C1 segment of cervical spinal cord (tissue), 14 donors: Measurements from ENCODE around the gene LRG1.

Source experiments
- DNase-seq, 14 donors: peaks; one replicate each; lab custom pipeline; 2025; lab: John Stamatoyannopoulos, UW

The LRG1 gene

DNA sequence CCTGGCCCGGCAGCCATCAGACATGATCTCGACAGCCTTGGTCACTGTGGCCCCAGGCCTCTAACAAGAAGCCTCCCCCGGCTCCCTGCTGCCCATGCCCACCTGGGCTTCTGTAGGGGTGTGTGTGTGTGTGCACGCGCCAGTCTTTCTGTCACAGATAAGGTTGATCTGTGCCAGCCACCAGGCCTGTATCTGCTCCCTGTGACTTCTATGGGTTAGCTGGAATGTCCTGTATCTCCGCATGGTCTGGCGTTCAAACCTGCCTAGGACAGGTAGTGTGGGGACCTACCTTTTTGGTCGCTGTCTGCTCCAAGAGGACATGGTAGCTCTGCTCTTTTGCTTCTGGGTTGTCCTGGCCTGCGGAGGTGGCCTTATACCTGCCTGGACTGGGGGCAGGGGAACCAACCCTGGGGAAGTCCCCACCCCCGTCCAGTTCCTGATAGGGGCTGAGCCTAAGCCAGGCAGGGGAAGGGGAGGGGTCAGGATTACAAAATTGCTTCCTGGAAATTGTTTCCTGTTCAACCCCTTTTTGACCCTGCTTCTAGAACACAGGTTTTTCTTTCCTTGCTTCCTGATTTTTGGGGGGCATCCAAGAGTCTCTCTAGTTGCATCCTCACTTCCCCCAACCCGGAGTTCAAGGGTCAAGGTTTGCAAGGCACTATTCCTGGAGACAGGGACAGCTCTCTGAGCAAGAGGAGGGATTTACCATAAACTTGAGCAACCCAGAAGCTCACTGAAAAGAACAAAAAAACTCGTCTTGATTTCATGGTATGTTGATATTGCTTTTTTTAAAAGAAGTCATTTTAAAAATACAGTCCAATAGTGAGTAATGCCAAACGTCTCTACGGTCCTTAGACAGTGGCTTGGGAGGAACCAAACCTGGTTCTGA lies at the start of gene LRG1:
Gene LRG1, minus strand, starts transcription at position 344 of the 889 bp plus-strand sequence. Its CDS starts 23 bp downstream, at position 321.
- DNase-seq = peak in 1 of 14 donors; percentile 37

- DNase-seq = no peak
These were observed 48.5 kb upstream of the LRG1 start for GRCh38 chr19:4588291-4588761.

DNA sequence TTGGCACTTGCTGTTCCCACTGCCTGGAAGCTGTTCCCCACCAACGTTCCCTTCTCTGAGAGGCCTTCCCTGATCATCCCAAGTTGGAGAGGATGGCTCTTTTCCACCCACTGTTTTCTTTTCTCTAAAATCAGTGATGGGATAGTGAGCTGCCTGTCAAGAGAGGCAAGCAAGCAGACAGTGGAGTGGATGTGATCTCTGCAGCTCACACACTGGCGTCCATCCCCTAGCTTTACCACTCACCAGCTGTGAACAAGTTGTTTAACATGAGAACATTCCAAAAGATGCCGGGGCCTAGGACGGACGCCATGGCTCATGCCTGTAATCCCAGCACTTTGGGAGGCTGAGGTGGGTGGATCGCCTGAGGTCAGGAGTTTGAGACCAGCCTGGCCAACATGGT lies 47.7 kb upstream of the LRG1 start:
- no peak for DNase-seq

DNA sequence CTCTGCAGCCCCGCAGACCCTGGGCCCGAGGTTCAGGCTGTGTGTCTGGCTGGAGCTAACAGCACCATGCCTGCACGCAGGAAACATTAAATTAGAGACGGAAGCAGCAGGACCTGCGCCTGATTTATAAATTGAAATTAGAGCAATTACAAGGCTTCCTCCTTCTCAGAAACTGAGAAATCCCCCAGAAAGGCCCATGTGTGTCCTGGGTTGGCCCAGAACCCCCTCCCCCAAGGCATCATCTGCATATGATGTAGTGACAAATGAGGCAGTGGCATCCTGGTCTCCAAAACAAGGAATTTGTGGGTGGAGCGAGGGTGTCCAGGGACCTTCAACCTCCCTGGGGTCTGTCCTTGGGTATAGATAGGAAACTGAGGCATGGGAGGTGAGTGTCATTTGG lies 46.9 kb upstream of the LRG1 start:
- DNase-seq = no peak

DNA sequence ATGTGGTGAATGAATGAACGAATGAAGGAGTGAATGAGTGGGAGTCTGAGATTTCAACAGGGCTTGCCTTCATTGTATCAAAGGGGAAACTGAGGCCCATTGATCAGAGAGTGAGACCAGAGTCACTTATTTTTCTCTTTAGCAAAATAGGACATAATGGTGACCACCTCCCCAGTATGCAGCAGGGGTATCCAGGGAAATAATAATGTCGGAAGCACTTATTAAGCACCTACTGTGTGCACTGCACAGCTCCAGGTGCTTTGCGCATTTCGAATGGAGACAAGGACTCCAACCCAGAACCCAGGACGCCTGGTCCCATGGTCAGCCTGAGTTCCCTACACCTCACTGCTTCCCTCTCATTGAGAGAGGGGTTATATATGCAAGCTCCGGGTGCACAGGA lies 46.4 kb upstream of the LRG1 start:
- DNase-seq = no peak

GRCh38 chr19:4585556-4585955 lies 45.7 kb upstream of the LRG1 start:
- DNase-seq = no peak

- peak in 1 of 14 donors; percentile 10 for DNase-seq
These were observed 45.0 kb upstream of the LRG1 start for GRCh38 chr19:4584670-4585460.

DNA sequence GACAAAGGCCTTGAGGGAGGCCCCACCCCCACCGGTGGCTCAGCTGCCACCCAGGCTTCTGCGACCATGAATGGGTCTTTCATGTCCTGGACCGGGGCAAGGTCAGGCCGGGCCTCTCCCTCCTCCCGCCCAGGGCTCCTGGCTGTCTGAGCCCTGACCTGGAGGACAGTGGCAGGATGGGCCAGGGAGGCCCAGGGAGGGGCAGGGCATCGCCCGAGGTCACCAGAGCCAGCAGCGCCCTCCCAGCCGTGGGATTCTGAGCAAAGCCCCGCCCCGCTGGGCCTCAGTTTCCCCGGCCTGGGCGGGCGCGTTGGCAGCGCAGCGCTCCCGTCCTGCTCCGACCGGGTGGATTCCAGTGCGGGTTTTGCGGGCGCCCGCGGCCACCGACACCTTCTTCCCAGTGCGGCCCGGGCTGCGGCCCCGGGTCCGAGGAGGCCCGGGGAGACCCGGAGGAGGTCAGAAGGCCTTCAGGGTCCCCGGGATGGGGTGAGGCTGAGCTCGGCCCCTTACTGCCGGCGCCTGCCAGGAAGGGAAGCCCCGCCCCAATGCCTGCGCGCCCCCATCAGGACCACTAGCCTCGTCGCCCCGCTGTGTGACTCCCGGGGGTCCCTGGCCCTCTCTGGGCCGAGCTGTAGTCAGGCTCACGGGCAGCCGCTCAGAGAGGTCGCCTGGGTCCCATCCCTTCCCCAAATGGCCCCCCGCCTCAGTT lies 44.3 kb upstream of the LRG1 start:
- DNase-seq = peak in 2 of 14 donors; percentile 18

DNA sequence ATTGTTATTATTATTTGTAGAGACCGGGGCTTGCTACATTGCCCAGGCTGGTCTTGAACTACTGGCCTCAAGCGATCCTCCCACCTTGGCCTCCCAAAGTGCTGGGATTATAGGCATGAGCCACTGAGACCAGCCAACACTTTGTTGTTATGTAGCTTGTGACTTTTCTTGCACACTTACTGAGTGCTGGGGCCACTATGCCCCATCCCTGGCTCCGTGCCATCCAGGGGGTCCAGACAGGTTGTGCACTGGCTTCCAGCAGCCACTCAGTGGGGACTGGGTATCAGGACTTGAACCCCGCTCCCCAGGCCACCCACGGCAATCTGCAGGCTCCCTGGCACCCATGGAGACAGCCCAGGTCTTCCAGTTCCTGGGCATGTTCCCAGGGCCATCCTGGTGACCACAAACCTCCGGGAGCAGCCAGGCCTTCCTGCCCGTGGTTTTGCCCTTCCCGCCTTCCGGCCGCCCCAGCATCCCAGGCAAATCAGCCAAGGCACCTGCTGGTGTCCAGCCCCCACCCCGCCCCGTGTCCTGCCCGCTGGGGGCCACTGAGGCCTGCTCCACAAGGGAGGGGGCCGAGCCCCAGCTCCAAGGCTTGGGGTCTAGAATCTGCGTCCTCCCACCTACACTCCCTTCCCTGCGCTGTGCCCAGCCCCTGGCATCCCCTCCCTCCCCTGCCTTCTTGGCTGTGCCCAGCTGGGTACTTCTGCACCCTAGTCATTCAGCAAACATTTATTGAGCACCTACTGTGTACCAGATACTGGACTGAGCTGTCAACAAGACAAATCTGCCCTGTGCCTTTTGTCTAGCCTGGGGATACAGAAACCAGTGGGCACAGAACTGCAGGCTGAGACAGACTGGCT lies 43.4 kb upstream of the LRG1 start:
- no peak for DNase-seq

GRCh38 chr19:4581666-4582553 lies 42.1 kb upstream of the LRG1 start:
- peak in 1 of 14 donors; percentile 55 for DNase-seq

DNA sequence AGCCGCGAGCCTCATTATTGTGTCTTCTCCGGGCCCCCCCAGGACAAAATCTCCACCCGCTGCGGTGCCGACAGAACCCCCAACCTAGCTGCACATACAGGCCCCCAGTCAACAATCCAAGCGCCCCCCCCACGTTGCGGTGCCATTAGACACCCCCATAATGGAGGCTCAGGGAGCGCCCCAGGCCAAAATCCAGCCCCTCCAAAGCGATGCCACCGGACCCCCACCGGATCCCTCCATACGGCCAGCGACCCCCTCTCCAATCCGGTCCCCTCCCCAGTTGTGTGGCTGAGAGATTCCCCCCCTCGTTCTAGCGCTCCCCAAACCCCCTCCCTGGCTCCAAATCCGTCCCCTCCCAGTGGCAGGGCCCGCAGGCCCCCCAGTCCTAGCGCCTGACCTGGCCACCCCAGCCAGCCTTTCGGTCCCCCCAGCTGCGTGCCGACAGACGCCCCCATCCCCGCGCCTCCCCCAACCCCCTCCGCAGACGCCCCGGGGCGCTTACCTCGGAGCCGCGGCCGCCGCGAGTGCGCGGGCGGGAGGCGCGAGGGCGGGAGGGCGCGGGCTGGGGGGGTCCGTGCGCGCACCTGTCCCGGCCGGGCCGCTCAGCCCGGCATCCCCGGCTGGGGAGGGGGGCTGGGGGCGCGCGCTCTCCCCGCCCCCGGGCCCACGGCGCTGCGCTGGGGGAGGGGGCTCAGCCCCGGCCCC lies 41.3 kb upstream of the LRG1 start:
- DNase-seq = no peak

DNA sequence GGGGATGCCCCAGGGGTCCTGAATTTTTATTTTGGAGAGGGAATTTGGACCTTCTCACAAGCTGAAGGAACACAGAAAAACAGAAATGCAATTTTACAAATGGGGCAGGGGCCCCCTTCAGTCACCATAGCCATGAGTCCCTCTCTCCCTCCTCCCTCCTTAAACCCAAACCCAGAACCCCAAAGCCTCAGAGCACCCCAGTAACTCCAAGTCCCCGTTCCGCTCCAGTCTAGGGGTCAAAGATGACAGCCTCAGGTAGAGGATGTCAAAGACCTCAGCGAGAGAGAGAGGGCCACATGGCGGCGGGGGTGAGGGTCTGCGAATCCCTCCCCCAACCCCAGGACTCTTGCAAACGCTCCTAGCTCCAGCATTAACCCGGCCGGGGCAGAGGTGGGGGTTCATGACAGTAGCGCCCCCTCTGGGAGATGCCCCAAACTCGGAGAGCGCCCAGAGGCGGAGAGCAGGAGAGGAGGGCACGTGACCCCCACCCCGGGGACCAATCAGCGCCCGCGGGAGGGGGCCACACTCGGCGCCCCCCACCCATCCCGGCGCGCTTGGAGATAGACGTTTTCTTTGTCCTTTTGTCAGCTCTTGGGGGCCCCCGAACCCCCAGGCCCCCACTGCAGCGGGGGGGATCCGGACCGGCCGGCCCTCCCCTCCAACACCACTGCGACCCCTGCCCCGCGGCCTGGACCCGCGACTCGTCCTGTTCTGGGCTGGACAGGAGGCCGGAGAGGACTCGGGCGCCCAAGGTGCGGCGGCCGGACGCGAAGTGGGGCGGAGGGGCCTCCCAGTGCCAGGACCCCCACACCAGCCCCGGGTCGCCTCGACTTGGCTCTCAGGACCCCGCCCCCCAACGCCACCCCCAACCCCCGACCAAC lies 40.4 kb upstream of the LRG1 start:
- no peak for DNase-seq

DNA sequence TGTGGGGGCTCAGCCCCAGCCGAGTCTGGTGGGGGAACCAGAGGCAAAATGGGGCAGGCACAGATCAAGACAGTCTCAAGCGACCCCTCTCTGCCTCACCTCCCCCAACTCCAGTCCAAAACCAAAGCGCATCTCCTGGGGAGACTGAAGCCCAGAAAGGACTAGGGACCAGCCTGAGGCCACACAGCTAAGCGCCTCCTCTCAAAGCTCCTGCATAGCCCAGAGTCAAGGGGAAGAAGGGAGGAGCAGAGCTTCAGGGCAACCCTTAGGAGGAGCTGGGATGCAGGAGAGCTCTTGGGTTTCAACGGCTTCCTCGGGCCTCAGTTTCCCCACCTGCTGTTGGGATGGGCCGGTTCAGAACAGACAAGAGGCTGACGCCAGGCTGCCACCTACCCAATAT lies 39.6 kb upstream of the LRG1 start:
- no peak for DNase-seq

DNA sequence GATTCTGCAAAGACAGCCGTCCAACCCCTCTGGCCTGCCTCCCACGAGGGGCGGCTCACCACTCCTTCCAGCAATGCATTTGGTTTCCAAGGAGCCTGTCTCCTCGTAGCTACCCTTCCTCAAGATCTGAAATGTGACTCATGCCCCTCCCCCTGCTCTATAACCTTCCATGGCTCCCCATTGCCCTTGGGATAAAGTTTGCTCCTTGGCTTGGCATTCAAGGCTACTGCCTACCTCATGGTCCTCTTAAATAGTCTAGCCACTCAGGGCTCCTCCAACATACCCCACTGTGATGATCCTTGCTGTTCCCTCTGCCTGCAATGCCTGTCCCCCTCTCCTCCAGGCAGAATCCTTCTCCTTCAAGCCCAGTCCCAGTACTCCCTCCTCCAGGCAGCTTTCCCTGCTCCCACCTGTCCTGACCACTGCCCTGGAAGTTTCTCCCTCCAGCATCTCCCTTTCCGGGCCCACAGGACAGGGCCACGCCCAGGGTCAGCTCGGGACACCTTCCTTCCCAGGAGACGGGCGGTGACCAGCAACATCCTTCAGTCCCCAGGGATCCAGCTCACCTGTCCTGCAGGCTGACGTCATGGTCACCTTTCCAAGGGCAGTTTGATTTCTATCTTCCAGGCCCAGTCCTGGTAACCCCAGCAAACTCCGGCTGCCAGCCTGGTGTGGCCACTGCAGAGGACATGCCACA lies 38.9 kb upstream of the LRG1 start:
- no peak for DNase-seq

DNA sequence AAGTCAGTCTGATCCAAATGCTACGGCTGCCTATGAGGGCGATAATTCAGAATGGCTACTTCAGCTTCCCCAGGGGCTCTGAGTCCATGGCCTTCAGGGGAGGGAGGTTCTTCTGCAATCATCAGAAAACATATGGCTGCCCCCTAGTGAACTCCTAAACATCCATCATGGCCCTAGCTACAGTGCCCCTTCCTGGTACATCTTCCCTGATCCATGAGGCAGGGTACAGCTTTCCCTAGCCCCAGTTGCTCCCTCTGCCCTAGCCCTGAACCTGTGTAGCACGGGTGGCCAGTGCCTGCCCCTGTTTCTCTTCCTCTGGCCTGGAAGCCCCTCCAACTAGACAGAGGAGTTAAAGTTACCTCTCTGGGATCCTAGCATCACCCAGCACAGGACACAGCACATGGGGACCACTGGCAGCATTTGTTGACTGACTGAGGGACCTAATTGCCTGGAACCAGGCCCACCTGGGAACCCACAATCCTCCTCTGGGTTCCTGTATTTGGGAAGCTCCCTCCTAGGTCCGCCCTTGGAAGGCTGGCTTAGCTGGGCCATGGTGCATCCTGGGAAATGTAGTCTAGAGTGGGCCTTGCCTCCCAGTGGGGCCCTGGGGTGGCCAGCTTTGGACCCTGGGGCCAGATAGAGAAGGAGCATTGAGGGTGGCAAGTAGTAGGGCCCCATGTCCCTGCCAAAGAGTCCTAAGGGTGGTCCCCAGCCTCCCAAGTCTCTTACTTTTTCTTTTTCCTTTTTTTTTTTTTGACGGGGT lies 37.4 kb upstream of the LRG1 start:
- no peak for DNase-seq

GRCh38 chr19:4576016-4576933 lies 36.4 kb upstream of the LRG1 start:
- DNase-seq = peak in 4 of 14 donors; percentile 2 to 9 (median 6)
